DMS53 treated with DMSO at 0.1 percent for 48 hours (cell line): ENCODE measurements around the gene LRRC28.
A peak's percentile ranks its signal among the peaks of the same experiment; 100 is the strongest.

Experiments
- DNase-seq: peaks from one replicate; lab custom pipeline; 2025; ENCODE audit not compliant: unreplicated experiment; lab: John Stamatoyannopoulos, UW

Gene LRRC28

DNA sequence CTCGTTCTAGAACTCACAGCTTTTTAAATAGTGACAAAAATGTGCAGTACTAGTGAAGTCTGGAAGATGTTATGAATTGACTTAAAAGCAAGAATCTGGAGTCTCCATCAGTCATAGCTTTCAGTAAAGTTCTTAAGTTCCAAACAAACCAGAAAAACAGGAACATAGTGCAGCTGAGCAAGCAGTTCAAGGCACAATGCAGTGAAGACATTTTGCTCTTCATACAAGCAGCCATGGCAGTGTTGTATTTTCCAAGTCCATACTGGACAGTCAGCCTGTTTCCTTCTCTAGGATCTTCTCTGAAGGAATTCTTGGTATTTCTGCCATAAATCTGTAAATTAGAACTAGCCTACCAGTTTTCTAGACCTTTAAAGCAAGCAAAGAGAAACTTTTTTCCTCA lies 90.5 kb downstream of the LRRC28 start:
- no peak for DNase-seq

DNA sequence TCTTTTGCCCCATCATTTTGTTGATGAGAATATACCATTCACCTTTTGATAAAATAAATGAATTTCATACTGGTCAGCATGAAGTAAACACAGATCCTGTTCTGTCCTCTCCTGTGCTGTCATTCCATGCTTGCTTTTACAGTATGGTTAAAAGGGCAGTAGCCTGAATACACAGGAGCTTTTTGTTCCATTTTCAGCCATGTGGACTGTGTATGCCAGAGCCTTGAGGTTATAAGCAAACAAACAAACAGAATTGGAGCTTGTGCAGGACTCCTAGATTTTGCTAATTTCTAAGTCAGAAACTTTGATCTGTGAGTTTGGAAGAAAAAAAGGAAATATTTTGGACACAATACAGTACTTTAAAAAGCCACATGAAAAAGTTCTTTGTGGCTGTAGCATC lies 91.9 kb downstream of the LRRC28 start:
- no peak for DNase-seq

DNA sequence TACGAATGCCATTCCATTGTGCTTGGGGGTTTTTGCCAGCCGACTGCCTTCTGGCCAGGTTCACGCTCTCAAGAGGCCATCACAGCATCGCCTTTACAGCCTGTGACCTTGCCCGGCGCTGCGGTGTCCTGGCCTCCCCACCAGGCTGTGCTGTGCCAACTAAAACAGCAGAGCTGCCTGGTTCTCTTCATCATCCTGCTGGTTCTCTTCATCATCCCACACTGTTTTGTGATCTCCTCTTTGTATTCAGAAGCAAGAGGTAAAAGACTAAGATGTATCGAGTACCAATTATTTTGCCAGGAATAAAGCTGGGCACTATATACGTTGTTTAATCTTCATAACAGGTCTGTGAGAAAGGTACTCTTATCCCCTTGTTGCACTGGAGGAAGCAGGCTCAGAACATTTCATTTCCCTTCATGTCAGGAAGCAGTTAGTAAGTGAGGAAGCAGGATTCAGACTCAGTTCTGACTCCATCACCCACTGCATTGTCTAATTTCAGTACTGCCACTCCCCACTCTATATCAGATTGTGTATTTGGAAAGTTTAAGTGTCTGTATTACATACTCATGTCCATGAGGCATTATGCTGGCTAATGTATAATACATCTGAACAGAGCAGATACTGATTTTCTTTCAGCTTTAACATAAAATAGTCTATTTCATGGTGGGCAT lies 92.7 kb downstream of the LRRC28 start:
- no peak for DNase-seq

DNA sequence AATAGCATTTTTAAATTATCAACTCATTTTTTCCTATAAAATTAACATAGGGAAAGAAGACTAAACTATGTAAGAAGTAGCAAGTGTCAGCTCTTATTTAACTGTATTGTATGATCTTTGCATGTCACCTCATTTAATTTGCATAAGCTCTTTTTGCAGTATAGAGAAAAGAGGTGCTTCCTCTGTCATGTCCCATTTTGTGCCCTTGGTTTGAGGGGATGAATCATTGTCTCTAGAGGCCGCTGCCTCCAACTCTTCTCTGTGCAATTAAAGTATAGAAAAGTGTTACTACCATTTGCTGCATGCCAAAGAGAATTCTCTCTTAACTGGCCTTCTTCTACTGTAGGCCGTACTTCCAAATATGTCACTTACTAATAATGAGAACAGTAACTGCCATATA lies 93.4 kb downstream of the LRRC28 start:
- no peak for DNase-seq

DNA sequence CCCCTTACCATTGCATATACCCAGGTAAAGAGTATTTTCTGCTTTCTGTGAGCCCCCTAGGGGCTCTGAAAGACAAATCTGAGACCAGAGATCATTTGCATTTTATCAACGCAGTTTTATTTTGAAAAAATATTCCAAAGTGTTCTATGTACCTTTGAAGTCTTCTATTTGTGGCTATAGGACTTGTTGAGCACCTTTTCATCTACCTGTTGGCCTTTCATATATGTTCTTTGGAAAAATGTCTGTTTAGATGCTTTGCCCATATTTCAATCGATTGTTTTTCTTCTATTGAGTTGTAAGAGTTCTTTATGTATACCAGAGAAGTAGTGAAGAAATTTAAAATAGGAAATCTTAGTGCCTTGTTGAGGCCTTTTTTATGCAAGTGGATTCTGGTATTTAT lies 94.0 kb downstream of the LRRC28 start:
- DNase-seq: no peak

DNA sequence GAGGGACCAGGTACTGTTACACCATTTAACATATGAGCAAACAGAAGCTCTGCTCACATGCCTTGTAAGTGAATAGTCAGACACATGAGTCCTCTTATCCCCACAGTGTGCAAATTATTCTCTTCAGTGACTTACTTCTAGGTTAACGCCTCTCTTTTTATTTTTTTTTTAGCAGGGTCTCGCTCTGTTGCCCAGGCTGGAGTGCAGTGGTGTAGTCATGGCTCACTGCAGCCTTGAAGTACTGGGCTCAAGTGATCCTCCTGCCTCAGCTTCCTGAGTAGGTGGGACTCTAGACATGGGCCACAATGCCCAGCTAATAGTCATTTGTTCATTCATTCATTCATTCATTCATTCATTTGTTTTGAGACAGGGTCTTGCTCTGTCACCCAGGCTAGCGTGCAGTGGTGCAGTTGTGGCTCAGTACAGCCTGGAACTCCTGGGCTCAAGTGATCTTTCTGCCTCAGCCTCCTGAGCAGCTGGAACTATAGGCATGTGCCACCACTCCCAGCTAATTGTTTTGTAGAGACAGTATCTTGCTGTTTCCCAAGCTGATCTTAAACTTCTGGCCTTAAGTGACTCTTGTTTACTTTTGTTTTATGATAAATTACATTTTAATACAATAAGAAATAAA lies 94.7 kb downstream of the LRRC28 start:
- no peak for DNase-seq

DNA sequence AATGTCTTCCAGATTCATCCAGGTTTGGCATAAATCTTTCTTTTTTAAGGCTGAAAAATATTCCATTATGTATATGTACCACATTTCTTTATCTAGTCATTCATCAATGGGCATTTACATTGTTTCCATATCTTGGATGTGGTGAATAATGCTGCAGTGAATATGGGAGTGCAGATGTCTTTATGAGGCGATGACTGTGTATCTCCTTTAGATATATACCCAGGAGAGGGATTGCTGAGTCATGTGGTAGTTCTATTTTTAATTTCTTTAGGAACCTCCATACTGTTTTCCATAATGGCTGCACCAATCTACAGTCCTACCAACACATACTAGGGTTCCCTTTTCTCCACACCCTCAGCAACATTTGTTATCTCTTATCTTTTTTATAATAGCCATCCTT lies 96.3 kb downstream of the LRRC28 start:
- DNase-seq: no peak

DNA sequence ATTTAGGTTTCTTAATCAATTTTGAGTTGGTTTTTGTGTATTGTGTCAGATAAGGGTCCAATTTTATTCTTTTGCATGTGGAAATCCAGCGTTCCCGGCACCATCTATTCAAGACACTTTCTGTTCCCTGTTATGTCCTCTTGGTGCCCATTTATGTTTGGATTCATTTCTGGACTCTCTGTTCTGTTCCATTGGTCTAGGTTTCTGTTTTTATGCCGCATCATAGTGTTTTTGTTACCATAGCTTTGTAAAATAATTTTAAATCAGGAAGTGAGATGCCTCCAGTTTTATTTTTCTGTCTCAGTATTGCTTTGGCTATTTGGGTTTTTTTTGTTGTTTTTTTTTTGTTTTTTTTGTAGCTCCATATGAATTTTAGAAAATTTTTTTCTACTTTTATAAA lies 97.1 kb downstream of the LRRC28 start:
- DNase-seq: no peak

DNA sequence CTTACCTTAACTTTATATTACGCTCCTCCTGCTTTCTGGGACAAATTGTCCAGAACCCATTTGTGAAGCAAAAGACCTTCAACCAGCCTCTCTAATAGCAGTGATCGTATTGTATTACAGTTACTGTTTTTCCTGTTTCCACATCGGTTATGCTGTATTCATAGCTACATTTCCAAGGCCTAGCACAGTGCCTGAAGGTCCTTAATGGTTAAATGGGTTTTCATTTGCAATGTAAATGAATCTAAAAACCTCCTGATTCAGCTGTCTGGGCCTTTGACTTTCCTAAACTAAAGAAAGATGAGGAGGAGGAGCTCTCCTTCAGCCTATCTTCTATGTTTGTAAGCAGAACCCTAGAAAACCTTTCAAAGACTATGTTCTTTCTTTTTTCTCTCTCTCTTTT lies 99.1 kb downstream of the LRRC28 start:
- no peak for DNase-seq

DNA sequence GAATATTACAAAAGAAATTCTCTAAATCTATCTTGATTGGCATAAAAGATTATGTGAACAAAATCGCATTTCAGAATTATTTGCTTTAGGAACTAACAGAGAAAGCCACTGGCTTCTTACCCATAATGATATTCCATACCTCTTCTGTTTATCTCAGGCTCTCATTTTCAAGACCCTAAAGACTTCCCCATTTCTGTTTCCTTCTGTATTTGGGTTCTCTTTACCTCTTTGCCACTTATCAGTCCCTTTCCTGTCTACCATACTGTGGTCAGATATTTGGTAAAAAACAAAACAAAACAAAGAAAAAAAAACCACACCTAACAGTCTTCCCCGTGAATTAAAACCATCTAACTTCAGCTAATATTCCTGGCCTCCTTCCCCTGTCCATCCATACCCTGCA lies 108.5 kb downstream of the LRRC28 start:
- DNase-seq: no peak

DNA sequence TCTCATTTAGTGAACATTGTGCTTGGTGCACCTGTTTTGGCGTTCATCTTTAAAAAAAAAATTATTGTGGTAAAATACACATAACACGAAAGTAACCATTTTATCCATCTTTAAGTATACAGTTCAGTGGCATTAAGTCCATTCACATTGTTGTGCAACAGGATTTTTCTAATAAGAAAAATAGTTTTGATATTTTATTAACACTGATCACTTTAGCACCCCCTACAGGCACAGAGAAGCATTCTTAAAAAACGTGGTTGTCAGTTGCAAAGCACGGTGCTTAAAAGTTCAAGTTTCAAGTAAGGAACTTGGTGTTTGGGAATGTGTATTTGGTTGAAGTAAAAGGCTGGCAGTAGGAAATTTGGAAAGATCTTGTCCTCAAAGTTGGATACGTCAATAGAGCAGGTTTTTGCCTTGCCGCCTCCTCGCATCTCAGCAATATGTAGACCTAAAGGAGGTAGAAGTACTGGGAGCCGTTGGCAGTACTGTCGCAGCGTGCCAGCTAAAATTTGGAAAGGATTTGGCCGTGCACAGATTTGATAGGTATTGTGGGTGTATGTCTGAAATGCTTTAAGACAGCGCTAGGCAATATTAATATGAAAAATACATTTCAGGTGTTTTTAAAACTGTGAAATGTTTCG lies 110.4 kb downstream of the LRRC28 start:
- peak; percentile 0 for DNase-seq

DNA sequence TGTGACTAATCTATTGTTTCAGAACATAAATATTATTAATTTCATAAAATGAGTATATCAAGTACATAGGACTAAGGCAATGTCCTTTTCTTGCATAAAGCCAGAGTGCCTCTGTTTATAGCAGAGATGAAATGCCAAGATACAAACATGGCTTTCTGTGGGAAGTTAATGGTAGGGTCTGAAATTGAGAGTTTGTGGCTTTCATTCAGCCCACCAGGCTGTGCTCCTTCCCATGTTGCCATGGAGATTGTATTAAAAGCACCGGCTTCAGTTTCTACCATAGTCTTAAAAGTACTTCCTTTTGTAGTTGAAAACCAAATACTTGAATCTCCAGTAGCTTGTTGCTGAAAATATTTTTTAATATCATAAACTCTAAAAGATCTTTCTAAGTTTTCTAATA lies 114.0 kb downstream of the LRRC28 start:
- no peak for DNase-seq

DNA sequence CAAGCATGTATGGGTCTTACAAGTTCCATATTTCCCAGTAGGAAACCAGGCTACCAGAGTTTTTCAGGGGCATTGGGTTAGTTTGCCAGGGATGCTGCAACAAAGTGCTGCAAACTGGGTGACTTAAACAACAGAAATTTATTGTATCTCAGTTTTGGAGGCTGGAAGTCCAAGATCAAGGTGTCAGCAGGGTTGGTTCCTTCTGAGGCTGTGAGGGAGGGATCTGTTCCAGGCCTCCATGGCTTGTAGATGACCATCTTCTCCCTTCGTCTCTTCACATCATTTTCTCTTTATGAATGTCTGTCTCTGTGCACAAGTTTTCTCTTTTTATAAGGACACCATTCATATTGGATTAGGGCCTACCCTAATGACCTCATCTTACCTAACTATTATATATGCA lies 114.7 kb downstream of the LRRC28 start:
- no peak for DNase-seq

DNA sequence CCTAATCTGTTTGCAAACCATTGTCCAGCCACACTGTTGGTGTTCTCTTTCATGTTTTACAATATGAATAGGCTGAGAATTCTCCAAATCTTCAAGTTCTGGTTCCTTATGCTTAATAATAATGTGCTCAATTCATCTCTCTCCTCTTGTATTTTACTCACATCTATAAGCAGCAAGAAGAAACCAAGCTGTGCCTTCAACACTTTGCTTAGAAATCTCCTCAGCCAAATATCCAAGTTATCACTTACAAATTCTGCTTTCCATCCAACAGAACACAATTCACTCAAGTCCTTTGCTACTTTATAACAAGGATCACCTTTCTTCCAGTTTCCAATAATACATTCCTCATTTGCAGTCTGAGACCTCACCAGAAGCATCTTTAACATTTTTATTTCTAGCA lies 117.5 kb downstream of the LRRC28 start:
- no peak for DNase-seq

DNA sequence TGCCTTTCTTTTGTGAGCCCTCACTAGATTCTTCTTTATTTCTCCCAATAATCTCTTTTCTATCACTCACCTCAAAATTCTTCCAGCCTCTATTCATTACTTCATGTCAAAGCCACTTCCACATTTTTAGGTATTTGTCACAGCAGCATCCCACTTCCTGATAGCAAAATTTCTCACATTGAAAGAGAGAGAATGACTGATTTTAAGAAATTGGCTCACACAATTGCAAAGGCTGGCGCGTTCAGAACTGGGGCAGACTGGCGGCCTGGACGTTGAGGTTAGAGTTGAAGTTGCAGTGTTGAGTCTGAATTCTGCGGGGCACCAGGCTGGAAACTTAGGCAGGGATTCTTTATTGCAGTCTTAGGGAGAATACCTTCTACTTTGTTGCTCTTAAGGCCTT lies 117.9 kb downstream of the LRRC28 start:
- no peak for DNase-seq

DNA sequence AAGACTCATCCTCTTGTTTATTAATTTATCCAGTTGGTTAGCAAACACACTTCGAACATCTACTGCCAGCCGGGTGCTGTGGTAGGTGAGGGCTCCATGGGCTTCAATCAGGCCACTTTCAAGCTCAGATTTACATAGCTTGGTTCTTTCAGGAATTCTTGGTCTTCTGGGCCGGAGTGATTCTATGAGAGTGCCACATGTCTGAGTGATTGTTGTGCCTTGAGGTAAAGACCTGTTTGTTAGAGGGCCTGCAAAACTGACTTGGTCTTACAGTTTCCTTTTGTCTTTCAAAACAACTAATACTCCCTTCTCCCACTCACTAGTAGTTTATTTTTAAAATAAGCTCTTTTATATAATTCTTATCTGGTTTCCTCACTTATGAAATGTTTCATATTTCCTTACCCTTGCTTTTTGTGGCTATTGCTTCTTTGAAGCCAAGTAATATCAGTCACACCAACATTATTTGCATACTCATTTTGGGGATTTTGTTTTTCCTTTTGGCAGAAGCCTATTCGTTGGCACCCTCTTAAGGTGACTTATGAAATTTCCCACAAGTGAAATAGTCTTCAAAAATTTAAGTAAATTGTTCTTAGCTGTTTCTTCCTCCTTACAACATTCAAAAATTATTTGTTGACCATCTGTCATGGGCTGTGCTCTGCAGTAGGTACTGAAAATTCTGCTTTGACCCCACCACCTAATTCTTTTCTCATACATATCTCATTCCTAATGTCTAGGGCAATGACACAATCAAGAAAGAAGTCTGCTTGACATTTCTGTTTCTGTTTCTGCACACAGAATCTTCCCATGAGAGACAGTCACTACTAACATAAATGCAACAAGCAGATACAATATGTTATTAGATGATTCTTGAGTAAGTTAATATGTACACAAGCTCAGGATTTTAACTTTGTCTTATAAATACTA lies 120.2 kb downstream of the LRRC28 start:
- no peak for DNase-seq

DNA sequence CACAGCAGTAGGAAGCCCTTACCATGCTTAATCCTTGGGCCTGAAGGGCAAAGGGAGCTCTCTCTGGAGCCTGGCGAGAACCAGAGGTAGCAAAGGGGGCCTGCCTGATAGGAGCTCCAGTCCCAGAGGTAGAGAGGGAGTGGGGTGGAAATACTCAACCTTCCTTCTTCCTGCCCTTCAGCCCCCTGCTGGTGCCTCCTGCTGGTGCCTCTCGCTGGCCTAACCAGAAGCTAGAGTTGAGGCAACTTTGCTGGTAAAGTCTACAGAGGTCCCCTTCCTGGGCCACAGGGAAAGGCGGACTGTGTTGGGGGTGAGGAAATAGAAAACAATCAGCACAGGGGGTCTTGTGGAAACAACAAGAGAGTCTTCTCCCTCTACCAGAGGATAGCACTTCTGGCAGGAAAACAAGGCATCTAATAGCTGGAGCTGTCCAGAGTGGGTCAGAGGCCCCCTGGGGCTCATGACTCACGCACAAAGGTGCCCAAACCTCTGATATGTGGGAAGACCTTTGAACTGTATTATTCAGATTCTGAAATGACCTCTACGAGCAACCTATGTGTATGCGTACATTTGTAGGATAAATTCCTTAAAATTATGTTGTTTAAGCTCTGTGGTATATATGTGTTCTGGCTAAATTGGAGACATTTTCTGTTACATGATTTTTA lies 133.9 kb downstream of the LRRC28 start:
- DNase-seq: no peak

DNA sequence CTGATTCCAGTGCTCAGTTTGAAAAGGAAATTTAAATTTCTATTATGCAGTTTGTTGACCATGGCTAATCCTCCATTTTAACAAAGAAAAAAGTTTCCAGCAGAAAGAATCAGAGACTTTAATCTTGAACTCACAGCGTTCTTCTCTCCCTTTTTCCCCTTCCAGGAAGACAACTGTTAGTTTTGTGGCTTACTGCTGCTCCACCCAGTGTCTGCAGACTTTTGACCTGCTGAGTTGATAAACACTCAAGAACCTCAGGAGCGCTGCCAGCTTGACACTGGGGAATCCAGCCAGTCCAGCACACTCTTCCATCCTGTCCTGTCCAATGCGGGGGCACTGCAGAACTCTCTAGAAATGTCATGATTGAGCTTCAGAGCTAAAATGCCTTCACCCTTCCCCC lies 134.6 kb downstream of the LRRC28 start:
- no peak for DNase-seq

DNA sequence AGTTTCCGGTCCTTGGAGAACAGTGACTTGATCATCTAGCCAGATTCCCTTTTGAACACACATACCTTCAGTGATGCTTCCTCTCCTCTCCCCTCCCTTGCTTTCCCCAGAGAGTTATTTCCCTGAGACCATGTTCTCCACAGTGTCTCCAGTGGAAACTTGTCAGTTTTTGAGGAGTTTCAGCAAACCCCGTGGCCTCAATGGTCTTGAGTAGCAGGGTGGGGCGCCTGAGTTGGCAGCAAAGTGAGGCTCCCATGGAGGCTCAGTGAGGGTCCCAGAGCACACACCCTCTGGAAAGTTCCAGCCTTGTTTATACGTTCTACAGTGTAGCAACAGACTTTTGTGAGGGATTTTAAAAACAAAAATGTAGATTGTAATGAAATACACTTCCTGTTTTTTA lies 135.1 kb downstream of the LRRC28 start:
- no peak for DNase-seq

DNA sequence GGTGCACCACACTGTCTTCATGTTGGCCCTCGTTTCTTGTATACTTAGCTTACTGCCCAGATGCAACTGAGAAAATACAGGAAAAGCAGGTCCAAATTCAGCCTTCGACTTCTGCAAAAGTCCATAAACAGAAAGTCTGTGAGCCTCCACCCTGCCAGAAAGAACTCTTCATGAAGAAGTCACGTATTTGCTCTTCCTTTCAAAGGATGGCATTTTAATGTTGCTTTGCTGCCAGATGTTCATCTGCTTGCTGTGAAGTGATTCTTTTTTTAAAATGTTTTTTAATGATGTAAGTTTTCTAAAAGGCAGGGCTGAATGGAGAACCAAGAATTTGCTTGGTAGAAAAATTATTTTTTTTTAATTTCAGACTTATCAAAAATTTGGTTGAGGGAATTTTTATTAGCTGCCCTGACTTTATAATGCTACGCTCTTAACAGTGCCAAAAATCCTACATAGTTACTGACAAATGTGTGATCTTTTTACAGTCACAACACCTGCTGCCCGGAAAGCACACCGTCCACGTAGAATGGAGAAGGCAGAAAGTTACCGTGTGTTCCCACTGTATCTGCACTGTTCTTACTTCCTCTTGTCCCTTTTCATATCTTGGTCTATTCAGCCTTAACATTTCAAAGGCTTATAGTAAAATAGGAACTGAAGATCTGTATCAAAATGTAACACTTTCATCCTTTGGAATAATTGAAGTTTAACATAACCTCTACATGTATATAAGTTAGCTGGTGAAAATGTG lies 136.3 kb downstream of the LRRC28 start:
- no peak for DNase-seq
